ENCODE data around the gene STAB2.

DNA sequence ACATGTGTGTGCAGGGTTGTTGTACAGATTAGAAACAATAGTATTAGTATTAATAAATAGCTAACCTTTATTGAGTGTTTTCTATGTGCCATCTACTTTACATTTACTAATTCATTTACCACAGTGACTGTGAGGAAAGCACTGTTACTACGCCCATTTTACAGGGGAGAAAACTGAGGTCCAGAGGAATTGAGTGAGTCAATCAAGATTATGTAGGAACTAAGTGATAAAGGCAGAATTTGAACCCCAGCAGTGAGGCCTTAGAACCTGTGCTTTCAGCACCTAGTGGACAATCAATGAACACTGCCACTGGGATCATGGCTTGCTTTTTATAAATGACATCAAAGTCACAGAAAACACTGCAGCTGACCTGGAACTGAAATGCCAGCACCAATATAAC lies 225.7 kb downstream of the STAB2 start:
- TF ChIP-seq, protein P1, sequence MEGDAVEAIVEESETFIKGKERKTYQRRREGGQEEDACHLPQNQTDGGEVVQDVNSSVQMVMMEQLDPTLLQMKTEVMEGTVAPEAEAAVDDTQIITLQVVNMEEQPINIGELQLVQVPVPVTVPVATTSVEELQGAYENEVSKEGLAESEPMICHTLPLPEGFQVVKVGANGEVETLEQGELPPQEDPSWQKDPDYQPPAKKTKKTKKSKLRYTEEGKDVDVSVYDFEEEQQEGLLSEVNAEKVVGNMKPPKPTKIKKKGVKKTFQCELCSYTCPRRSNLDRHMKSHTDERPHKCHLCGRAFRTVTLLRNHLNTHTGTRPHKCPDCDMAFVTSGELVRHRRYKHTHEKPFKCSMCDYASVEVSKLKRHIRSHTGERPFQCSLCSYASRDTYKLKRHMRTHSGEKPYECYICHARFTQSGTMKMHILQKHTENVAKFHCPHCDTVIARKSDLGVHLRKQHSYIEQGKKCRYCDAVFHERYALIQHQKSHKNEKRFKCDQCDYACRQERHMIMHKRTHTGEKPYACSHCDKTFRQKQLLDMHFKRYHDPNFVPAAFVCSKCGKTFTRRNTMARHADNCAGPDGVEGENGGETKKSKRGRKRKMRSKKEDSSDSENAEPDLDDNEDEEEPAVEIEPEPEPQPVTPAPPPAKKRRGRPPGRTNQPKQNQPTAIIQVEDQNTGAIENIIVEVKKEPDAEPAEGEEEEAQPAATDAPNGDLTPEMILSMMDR (IDR thresholded peaks at IDR 0.05), result no peak
- no peak for TF ChIP-seq POLR2A (IDR thresholded peaks at IDR 0.05)
- TF ChIP-seq POLR2AphosphoS5 (IDR thresholded peaks at IDR 0.05), result no peak
- TF ChIP-seq EP300 (IDR thresholded peaks at IDR 0.05), result no peak
